Measurements from ENCODE around the gene ADH1A.

DNA sequence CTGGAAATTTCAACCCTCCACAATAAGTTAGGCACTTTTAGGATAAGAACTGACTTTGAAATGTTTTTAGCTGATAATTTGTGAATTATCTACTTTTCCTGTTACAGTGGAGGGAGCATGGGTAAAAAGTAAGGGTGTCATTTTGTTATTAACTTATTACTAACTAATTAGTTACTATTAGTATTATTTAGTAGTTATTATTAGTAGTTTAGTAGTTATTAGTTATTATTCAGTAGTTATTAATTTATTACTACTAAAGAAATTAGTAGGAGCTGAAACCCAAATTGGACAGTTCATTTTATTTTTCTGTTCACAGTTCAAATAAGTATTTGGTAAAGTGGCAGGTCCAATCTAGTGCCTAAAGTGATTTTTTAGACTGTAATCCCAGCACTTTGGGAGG lies 5.4 kb downstream of the ADH1A start:
- TF ChIP-seq, protein P1, sequence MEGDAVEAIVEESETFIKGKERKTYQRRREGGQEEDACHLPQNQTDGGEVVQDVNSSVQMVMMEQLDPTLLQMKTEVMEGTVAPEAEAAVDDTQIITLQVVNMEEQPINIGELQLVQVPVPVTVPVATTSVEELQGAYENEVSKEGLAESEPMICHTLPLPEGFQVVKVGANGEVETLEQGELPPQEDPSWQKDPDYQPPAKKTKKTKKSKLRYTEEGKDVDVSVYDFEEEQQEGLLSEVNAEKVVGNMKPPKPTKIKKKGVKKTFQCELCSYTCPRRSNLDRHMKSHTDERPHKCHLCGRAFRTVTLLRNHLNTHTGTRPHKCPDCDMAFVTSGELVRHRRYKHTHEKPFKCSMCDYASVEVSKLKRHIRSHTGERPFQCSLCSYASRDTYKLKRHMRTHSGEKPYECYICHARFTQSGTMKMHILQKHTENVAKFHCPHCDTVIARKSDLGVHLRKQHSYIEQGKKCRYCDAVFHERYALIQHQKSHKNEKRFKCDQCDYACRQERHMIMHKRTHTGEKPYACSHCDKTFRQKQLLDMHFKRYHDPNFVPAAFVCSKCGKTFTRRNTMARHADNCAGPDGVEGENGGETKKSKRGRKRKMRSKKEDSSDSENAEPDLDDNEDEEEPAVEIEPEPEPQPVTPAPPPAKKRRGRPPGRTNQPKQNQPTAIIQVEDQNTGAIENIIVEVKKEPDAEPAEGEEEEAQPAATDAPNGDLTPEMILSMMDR (IDR thresholded peaks at IDR 0.05; ENCODE audit: borderline replicate concordance, extremely low read depth, low read length, poor library complexity, severe bottlenecking), result no peak
- TF ChIP-seq EZH2 (IDR thresholded peaks at IDR 0.05; ENCODE audit: borderline replicate concordance, low read depth, low read length, severe bottlenecking), result no peak

All from DND-41 (cell line).